Measurements from ENCODE around the gene ARHGAP11A. TPM values are rescaled to one million over a fixed set of nuclear protein-coding genes. Genes with fewer than 3 reads are reported as not detected.
A peak's percentile ranks its signal among the peaks of the same experiment; 100 is the strongest.

ARHGAP11A gene
- total RNA-seq, 1 experiment from 2014 or later, result 40.9 TPM

GRCh38 chr15:32643907-32644445 lies 28.7 kb downstream of the ARHGAP11A start:
- H3K27me3 ChIP-seq (ENCODE audit: control insufficient read depth, insufficient read depth, low read length), result no peaks in the 10 kb centered on the region
- no peak for DNase-seq

GRCh38 chr15:32646291-32646690 lies 31.0 kb downstream of the ARHGAP11A start:
- no peaks in the 10 kb centered on the region for H3K27me3 ChIP-seq (ENCODE audit: control insufficient read depth, insufficient read depth, low read length)
- DNase-seq, result no peak
- no peak overlapping the region for H3K4me3 ChIP-seq (ENCODE audit: insufficient read depth, low read depth, low read length)
- no peaks in the 10 kb centered on the region for H3K36me3 ChIP-seq (replicated peaks; ENCODE audit: control insufficient read depth, insufficient read depth, low read length)

More at GRCh38 chr15:32643907-32644445, 28.7 kb downstream of the ARHGAP11A start:
- Histone ChIP-seq H3K36me3 (replicated peaks; ENCODE audit: control insufficient read depth, insufficient read depth, low read length) (peaks cover 2% of the 10 kb centered on the region), H3K4me3 (ENCODE audit: insufficient read depth, low read depth, low read length) (no peak overlapping the region)

GRCh38 chr15:32649342-32649741 lies 34.0 kb downstream of the ARHGAP11A start:
- peak; percentile 67 for DNase-seq
- no peak overlapping the region for H3K4me3 ChIP-seq (ENCODE audit: insufficient read depth, low read depth, low read length)
- no peaks in the 10 kb centered on the region for H3K36me3 ChIP-seq (replicated peaks; ENCODE audit: control insufficient read depth, insufficient read depth, low read length)
- no peaks in the 10 kb centered on the region for H3K27me3 ChIP-seq (ENCODE audit: control insufficient read depth, insufficient read depth, low read length)

GRCh38 chr15:32651229-32651837 lies 36.0 kb downstream of the ARHGAP11A start:
- DNase-seq, result peak; percentile 81
- Histone ChIP-seq H3K4me3 (ENCODE audit: insufficient read depth, low read depth, low read length) (no peak overlapping the region), H3K27me3 (ENCODE audit: control insufficient read depth, insufficient read depth, low read length) (no peaks in the 10 kb centered on the region)

GRCh38 chr15:32652178-32652577 lies 36.9 kb downstream of the ARHGAP11A start:
- no peak for DNase-seq
- H3K4me3 ChIP-seq (ENCODE audit: insufficient read depth, low read depth, low read length), result no peak overlapping the region
- H3K36me3 ChIP-seq (replicated peaks; ENCODE audit: control insufficient read depth, insufficient read depth, low read length), result no peaks in the 10 kb centered on the region
- H3K27me3 ChIP-seq (ENCODE audit: control insufficient read depth, insufficient read depth, low read length), result no peaks in the 10 kb centered on the region

More at GRCh38 chr15:32651229-32651837, 36.0 kb downstream of the ARHGAP11A start:
- H3K36me3 ChIP-seq (replicated peaks; ENCODE audit: control insufficient read depth, insufficient read depth, low read length), result no peaks in the 10 kb centered on the region

GRCh38 chr15:32656091-32656490 lies 40.8 kb downstream of the ARHGAP11A start:
- no peak for DNase-seq
- no peak overlapping the region for H3K4me3 ChIP-seq (ENCODE audit: insufficient read depth, low read depth, low read length)
- H3K27me3 ChIP-seq (ENCODE audit: control insufficient read depth, insufficient read depth, low read length), result no peaks in the 10 kb centered on the region
- no peaks in the 10 kb centered on the region for H3K36me3 ChIP-seq (replicated peaks; ENCODE audit: control insufficient read depth, insufficient read depth, low read length)

GRCh38 chr15:32656496-32656895 lies 41.2 kb downstream of the ARHGAP11A start:
- H3K4me3 ChIP-seq (ENCODE audit: insufficient read depth, low read depth, low read length), result no peak overlapping the region
- no peaks in the 10 kb centered on the region for H3K27me3 ChIP-seq (ENCODE audit: control insufficient read depth, insufficient read depth, low read length)
- no peak for DNase-seq
- no peaks in the 10 kb centered on the region for H3K36me3 ChIP-seq (replicated peaks; ENCODE audit: control insufficient read depth, insufficient read depth, low read length)

GRCh38 chr15:32657198-32657883 lies 42.0 kb downstream of the ARHGAP11A start:
- no peak overlapping the region for H3K4me3 ChIP-seq (ENCODE audit: insufficient read depth, low read depth, low read length)
- no peaks in the 10 kb centered on the region for H3K36me3 ChIP-seq (replicated peaks; ENCODE audit: control insufficient read depth, insufficient read depth, low read length)
- no peak for DNase-seq
- no peaks in the 10 kb centered on the region for H3K27me3 ChIP-seq (ENCODE audit: control insufficient read depth, insufficient read depth, low read length)

GRCh38 chr15:32657941-32658340 lies 42.6 kb downstream of the ARHGAP11A start:
- Histone ChIP-seq H3K36me3 (replicated peaks; ENCODE audit: control insufficient read depth, insufficient read depth, low read length) (no peaks in the 10 kb centered on the region), H3K4me3 (ENCODE audit: insufficient read depth, low read depth, low read length) (no peak overlapping the region), H3K27me3 (ENCODE audit: control insufficient read depth, insufficient read depth, low read length) (no peaks in the 10 kb centered on the region)
- no peak for DNase-seq

- no peak for DNase-seq
- Histone ChIP-seq H3K27me3 (ENCODE audit: control insufficient read depth, insufficient read depth, low read length) (no peaks in the 10 kb centered on the region), H3K4me3 (ENCODE audit: insufficient read depth, low read depth, low read length) (no peak overlapping the region), H3K36me3 (replicated peaks; ENCODE audit: control insufficient read depth, insufficient read depth, low read length) (no peaks in the 10 kb centered on the region)
Measured at GRCh38 chr15:32659340-32660155, 44.2 kb downstream of the ARHGAP11A start.

- Histone ChIP-seq H3K4me3 (ENCODE audit: insufficient read depth, low read depth, low read length) (no peak overlapping the region), H3K36me3 (replicated peaks; ENCODE audit: control insufficient read depth, insufficient read depth, low read length) (no peaks in the 10 kb centered on the region; the same call in 1 of the 2 replicates)
- no peak for DNase-seq
Measured at GRCh38 chr15:32663671-32664070, 48.4 kb downstream of the ARHGAP11A start.

GRCh38 chr15:32664796-32665195 lies 49.5 kb downstream of the ARHGAP11A start:
- DNase-seq, result no peak
- H3K27me3 ChIP-seq (ENCODE audit: control insufficient read depth, insufficient read depth, low read length), result no peaks in the 10 kb centered on the region

More at GRCh38 chr15:32663671-32664070, 48.4 kb downstream of the ARHGAP11A start:
- H3K27me3 ChIP-seq (ENCODE audit: control insufficient read depth, insufficient read depth, low read length), result no peaks in the 10 kb centered on the region

GRCh38 chr15:32667321-32667720 lies 52.0 kb downstream of the ARHGAP11A start:
- no peak for DNase-seq
- Histone ChIP-seq H3K4me3 (ENCODE audit: insufficient read depth, low read depth, low read length) (no peak overlapping the region), H3K36me3 (replicated peaks; ENCODE audit: control insufficient read depth, insufficient read depth, low read length) (no peaks in the 10 kb centered on the region; the same call in 1 of the 2 replicates), H3K27me3 (ENCODE audit: control insufficient read depth, insufficient read depth, low read length) (no peaks in the 10 kb centered on the region)

More at GRCh38 chr15:32664796-32665195, 49.5 kb downstream of the ARHGAP11A start:
- Histone ChIP-seq H3K36me3 (replicated peaks; ENCODE audit: control insufficient read depth, insufficient read depth, low read length) (no peaks in the 10 kb centered on the region; the same call in 1 of the 2 replicates), H3K4me3 (ENCODE audit: insufficient read depth, low read depth, low read length) (no peak overlapping the region)

- Histone ChIP-seq H3K27me3 (ENCODE audit: control insufficient read depth, insufficient read depth, low read length) (no peaks in the 10 kb centered on the region), H3K36me3 (replicated peaks; ENCODE audit: control insufficient read depth, insufficient read depth, low read length) (no peaks in the 10 kb centered on the region; the same call in 1 of the 2 replicates), H3K4me3 (ENCODE audit: insufficient read depth, low read depth, low read length) (no peak overlapping the region)
- peak; percentile 66 for DNase-seq
Measured at GRCh38 chr15:32668942-32669341, 53.6 kb downstream of the ARHGAP11A start.
